K562 (cell line): ENCODE measurements around the gene ATP6V1F. TPM values are rescaled to one million over a fixed set of nuclear protein-coding genes. Genes with fewer than 3 reads are reported as not detected.

ENCODE experiments used
- ATF2 ChIP-seq: sonication (generic); formaldehyde crosslinking; IDR thresholded peaks from 2 replicates; pipeline ENCODE4 v1.8.1; 2022; ENCODE audit warnings: missing genetic modification reagents
- FOXA1 ChIP-seq: fragments of 450-650 bp; IDR thresholded peaks from 2 replicates; pipeline ENCODE4 v1.6.1; 2016; ENCODE audit warnings: mild to moderate bottlenecking, borderline replicate concordance
- MTF1 ChIP-seq: fragments of 250-450 bp; sonication (Bioruptor Pico); IDR thresholded peaks from 2 replicates; pipeline ENCODE4 v1.9.0; 2021; ENCODE audit warnings: moderate library complexity, mild to moderate bottlenecking, inconsistent platforms, borderline replicate concordance
- PBX2 ChIP-seq, 2 experiments: IDR thresholded peaks in 1 of 2; conservative IDR thresholded peaks in 1 of 2; 2 replicates each; pipeline ENCODE4 v1.6.1; 2016; ENCODE audit warnings: low read depth in 2 of 2, mild to moderate bottlenecking in 1 of 2, missing compliant biosample characterization in 1 of 2, missing genetic modification characterization in 1 of 2, moderate library complexity in 1 of 2
- PRDM10 ChIP-seq: fragments of 450-650 bp; IDR thresholded peaks from 2 replicates; pipeline ENCODE4 v1.6.1; 2018; ENCODE audit not compliant: partially characterized antibody
- RBM17 ChIP-seq: fragments of 200-400 bp; formaldehyde crosslinking; IDR thresholded peaks from 2 replicates; pipeline ENCODE4 v1.6.1; 2017; ENCODE audit warnings: low read depth, mild to moderate bottlenecking, low read length, borderline replicate concordance
- TCF7L2 ChIP-seq: fragments of 150-350 bp; IDR thresholded peaks from 2 replicates; pipeline ENCODE4 v1.6.1; 2016; ENCODE audit warnings: low read depth, mild to moderate bottlenecking, low read length, moderate library complexity
- TEAD1 ChIP-seq, 2 experiments: fragments of 450-650 bp in 1 of 2; sonication (generic) in 1 of 2; formaldehyde crosslinking; IDR thresholded peaks; 2 replicates each; pipeline versions ENCODE4 v1.4.0 to v1.8.0; 2020 to 2022; ENCODE audit warnings: mild to moderate bottlenecking in 2 of 2, missing genetic modification reagents in 1 of 2
- ZBTB11 ChIP-seq, 3 experiments: fragments of 200-800 bp in 1 of 3; fragments of 250-450 bp in 1 of 3; fragments of 450-650 bp in 1 of 3; sonication (Bioruptor Pico) in 1 of 3; sonication (Bioruptor generic) in 1 of 3; formaldehyde crosslinking in 1 of 3; IDR thresholded peaks; 2 replicates each; pipeline versions ENCODE4 v1.6.1 to v1.8.0; 2016 to 2022; ENCODE audit warnings: mild to moderate bottlenecking in 2 of 3, missing genetic modification characterization in 2 of 3, missing compliant biosample characterization in 1 of 3, moderate library complexity in 1 of 3
- ZNF431 ChIP-seq: sonication (generic); formaldehyde crosslinking; IDR thresholded peaks from 2 replicates; pipeline ENCODE4 v1.8.0; 2022; ENCODE audit warnings: mild to moderate bottlenecking, missing genetic modification reagents
- ZNF551 ChIP-seq: fragments of 250-450 bp; sonication (Bioruptor Pico); IDR thresholded peaks from 2 replicates; pipeline ENCODE4 v1.5.0; 2021; ENCODE audit warnings: mild to moderate bottlenecking, moderate library complexity
- polyA plus RNA-seq, 8 experiments: library from polyadenylated mRNA; depleted of rRNA in 4 of 8; stranded (reverse) in 5 of 8; unstranded in 3 of 8; fragments of >200 nt; fragmentation: Nextera tagmentation in 2 of 8; fragmentation: Illumina TruSeq in 1 of 8; extraction: Ambion mirVana in 2 of 8; extraction: Trizol in 1 of 8; gene quantifications; 2 replicates each; pipeline versions ENCODE4 v1.2.1 to v1.2.3, GENCODE V29; 2011 to 2014; ENCODE audit warnings: inconsistent platforms in 1 of 8, missing spikeins in 1 of 8
- total RNA-seq, 7 experiments: library from RNA; depleted of rRNA in 6 of 7; stranded (reverse); fragments of >200 nt in 6 of 7; fragmentation: Illumina TruSeq in 2 of 7; extraction: Trizol in 2 of 7; gene quantifications; 2 replicates each; pipeline versions ENCODE4 v1.2.1 to v1.2.3, GENCODE V29; 2011 to 2021; ENCODE audit warnings: low replicate concordance in 1 of 7

The ATP6V1F gene
- total and polyA plus RNA-seq, 9 of the 15 experiments (the other 6 are each of a cell fraction or from before 2014, with no cell fraction given) = 206 to 1,123 (median 542) TPM

- TF ChIP-seq PBX2 (CRISPR knock-in tag; IDR thresholded peaks at IDR 0.05; ENCODE audit: low read depth) (no peak), PBX2 (tag; conservative IDR thresholded peaks at IDR 0.05; ENCODE audit: low read depth) (no peak), FOXA1 (no peak), ZNF431 (no peak), TEAD1 (CRISPR knock-in tag; IDR thresholded peaks at IDR 0.05) (peak in 1 of 2 experiments; percentile 33; a peak in 1 of 4 replicates), PRDM10 (no peak), RBM17 (no peak), MTF1 (CRISPR knock-in tag) (no peak), ZNF551 (CRISPR knock-in tag) (no peak), ATF2 (no peak), TCF7L2 (no peak), ZBTB11 (CRISPR knock-in tag; IDR thresholded peaks at IDR 0.05) (no peak)
Measured at GRCh38 chr7:128904381-128905197, 41.9 kb downstream of the ATP6V1F start (continued).
